Renal cortex interstitium (tissue), 11 donors: Measurements from ENCODE around the gene SYNE3. TPM values are rescaled to one million over a fixed set of nuclear protein-coding genes. Genes with fewer than 3 reads are reported as not detected.

ENCODE experiments used
- DNase-seq, 11 donors: peaks; one replicate each; pipeline ENCODE4 v3.0.0-alpha.2; 2013; ENCODE audit warnings: low read depth in 9 of 11, low spot score in 4 of 11; ENCODE audit errors: extremely low read depth in 1 of 11
- polyA plus RNA-seq, 3 donors: library from polyadenylated mRNA; unstranded; fragments of 120-200 nt; gene quantifications; one replicate each; pipeline ENCODE4 v1.2.1, GENCODE V29; 2013; ENCODE audit not compliant: insufficient read length in 3 of 3

SYNE3 gene
- polyA plus RNA-seq, 3 donors, result 1.9 to 2.2 (median 2.1) TPM

DNA sequence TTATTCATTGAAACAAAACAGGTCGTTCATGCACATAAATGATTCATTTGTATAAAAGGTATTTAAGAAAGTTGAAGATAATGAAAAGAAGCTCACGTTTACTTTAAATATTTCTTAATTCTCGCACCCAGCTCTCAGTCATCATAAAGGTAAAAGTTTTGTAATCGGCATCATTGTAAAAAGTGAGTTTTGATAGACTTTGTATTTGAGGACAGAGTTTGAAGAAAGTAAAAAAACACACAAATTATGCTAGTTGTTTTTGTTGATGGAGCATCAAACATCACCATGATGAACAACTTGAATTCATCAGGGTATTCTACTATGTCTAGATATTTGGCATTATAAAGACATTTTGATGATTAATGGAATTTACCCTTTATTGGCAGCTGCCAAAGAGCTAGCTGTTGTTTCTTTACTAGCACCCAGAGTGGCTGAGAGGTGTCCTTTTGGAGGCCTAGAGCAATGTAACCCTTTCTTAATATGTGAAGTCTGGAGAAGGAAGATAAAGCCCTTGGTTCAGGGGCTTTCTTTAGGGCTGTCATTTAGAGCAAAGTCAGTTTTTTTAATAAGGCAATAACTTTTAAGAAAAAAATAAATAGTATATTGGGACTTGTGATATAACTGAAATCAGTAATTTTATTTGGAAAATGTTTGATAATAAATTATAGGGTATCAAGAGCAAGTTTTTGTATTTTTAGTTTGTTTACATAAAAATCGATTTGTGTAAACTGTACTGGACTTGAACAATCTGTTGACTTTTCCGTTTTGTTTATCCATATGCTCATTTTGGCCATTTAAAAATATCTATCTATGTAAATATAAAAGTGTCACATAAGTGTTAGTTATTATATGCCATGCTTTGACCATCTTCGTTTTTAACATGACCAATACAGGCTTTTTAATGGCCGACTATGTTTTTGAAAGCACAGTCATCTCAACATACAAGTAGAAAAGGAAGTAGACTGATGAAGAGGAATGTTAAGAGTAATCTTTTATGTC is 25.8 kb upstream of the SYNE3 start:
- no peak for DNase-seq

DNA sequence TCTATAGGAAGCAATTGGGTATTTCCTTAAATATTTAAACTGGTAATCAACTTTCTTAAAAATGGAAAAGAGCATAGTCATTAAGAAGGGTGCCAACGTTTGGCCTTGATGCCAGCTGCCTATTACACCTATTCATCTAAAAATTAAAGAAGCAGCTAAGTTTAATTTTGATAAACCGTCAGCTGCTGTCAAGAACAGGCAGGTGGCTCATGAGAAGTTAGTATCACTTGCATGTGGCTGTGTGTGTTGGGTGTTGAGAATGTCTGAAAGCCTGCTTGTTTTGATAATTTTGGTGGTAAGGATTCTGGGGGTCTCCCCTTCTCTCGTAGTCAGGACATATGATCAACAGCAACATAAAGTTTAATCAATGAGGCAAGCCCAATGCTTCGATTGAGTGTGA is 24.9 kb upstream of the SYNE3 start:
- DNase-seq, result no peak

DNA sequence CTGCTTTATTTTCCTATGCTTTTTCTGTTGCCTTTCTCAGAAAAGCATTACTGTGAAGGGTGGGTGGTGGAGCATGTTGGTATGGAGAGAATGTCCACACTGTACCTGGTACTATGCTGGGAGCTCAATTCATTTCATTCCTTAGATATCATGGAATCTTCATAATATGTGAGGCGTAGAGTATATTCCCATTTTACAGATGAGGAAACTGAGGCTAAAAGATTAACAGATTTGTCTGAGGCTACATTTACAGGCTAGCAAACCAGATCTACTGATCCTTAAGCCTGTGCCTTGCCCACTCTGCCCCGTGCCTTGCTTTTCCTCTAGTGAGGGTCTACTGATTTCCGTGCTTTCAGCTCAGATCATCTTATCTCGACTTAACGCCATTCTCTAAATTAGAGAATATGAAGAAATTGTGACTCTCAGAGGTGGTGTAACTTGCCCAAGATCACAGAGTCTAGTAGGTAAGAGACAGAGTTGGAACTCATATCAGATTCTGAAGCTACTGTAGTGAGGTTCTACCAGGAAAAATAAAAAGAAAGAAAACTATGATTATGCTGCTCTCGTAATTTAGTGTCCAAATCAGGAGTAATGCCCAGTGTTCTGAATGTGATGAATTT is 23.9 kb upstream of the SYNE3 start:
- DNase-seq, result no peak

DNA sequence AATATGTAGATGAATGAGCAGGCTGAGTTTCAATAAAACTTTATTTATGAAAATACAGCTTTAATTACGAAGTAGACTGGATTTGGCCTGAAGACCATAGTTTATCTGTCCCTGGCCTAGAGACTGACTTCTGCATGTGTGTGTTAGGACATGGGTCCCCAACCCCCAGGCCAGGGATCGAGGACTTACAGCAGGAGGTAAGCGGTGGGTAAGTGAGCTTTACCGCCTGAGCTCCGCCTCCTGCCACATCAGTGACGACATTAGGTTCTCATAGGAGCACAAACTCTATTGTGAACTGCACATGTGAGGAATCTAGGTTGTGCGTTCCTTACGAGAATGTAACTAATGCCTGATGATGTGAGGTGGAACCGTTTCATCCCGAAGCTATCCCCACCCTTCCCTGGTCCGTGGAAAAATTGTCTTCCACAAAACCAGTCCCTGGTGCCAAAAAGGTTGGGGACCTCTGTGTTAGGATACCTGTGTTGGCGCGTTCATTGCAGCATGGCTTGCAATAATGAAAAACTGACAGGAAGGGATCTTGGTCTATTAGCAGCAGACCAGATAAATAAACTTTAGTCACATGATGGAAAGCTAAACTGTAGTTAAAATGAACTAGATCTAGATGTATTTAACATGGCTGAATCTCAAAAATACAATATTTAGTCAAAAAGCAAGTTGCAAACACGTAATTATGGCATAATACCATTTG is 22.5 kb upstream of the SYNE3 start:
- no peak for DNase-seq

DNA sequence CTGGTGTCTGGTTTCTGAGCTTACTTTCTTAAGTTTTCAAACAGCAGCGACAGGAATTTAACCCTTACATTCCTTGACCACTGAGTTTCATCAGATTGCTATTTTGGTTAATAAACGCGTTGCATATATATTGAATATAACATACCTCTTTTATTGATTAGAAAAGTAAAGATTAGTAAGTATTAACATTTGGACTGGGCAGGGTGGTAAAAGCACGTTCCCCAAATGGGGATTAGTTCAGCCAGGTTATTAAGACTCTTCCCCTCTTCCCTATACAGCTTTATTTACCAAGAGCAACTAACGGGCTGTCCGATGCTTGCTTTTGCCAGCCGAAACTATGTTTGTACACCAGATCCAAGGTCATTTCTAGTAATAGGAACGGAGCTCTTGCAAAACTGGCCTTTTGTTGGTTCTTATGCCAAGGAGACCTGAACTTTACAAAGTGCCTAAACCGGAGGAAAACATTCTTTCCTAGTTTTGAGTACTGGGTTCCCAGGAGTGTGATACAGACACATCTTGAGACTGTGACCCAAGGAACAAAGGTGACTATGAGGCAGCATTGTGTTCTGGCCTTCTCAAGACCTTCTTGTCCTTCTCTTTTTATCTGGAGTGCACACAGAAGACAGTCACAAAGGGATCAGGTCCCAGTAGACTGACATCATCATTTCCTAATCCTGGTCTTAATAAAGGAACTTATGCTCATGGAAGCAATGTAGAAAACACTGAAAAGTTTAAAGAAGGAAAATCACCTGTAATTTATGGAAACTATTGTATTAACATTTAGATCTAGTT is 21.0 kb upstream of the SYNE3 start:
- DNase-seq, result no peak

DNA sequence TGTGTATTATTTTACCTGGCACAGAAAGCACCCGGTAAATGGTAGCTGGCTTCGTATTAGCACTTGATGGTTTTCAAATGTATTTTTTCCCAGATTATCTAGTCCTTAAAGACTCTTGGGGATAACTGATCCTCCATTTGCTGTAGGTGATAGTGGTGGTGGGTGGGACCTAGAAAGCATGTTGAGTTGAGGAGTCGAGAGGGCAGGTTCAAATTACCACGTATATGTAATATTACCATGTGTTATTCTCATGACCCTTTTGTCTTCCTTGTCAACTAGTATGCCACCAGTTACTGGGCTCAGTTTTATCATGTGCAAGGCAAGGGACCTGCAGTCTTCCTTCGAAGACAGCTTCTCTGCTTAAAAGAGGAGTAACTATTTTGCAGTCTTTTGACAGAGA is 20.2 kb upstream of the SYNE3 start:
- DNase-seq, result no peak

DNA sequence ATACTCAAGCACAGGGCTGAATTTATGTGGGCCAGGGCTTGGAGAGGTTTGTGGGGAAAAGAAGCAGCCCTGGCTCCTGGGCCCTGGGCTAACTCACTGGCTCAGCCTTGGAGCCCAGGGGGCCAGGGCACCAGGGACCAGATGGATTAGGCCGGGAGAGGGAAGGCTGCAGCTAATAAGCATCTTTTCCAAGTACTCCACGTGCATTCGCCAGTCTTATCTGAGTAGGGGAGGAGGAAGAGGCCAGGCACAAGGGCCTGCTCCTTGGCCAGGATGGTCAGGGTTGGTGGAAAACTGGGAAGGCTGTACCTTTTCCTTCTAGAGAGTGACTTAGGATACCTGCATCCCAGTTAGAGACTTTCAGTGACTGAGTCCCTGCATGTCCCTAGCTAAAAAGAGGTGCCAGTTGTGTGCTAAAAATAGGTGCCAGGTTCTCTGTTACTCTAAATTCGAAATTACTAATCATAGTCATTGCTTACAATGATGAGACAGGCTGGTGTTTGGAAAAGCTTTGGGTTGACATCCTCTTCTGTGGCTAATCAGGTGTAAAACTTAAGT is 19.7 kb upstream of the SYNE3 start:
- no peak for DNase-seq

DNA sequence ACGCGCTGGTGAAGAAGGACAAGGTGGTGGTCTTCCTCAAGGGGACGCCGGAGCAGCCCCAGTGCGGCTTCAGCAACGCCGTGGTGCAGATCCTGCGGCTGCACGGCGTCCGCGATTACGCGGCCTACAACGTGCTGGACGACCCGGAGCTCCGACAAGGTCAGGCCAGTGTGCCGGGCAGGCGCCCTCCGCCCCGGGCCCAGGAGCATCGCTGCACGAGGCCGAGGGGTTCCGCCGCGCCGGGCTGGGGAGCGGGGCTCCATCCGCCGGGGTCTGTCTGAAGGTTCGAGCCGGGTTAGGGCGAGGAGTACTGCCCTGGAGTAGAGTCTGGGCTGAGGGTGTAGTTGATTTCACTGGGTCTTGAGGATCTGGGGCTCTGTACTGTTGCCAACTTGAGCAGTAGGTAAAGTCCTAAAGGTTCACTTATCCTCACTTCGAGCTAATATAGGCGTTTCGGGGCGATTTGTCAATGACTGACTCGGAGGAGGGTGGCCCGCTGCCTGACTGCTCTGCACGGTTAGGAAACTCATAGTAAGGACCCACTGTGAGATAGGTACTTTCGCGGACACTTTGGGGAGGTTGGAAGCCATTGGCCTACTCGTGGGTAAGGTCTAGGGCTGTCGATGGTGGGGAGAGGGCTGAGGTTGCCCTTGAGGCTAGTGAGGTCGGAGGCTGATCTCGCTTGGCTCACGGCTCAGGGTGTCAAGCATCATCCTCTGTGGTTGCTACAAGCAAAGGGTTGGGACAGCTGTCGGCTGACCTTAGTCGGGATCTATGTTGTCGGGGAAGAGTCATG is 19.0 kb upstream of the SYNE3 start:
- no peak for DNase-seq

DNA sequence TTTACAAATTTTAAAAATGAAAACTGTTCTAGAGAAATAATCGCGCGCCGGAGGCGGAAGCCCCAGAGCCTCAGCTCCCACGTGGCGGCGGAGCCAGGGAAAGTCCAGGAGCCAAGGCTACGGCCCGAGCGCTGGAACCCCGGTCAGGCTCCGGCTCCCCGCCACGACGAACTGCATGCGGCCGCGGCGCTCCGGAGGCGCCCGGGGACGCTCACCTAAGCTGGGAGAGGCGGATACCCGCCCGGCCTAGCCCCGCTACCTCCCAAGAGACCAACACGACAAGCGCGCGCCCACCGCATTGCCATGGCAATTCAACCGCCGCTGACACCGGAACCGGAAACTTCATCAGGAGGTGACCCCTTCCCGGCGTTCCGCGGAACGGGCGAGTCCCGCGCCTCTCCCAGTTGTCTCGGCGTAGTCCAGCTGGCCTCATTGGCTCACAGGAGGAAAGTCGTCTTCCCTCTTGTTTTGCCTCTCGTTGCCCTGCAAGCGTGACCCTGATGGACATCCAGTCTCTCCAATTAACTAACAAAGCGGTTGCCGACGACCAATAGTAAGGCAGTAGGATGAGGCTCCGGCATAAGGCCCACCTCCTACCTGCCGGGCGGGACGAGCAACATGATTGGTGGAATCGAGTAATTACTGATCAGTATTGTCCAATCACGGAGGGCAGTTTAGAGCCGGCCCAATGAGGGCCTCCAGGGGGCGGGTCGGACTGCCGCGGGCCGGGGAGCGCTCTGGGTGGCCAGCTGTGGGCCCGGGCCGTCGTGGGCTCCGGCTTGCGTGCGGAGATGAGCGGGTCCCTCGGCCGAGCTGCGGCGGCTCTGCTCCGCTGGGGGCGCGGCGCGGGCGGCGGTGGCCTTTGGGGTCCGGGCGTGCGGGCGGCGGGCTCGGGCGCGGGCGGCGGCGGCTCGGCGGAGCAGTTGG is 18.1 kb upstream of the SYNE3 start, which contains the start of gene GLRX5:
Gene GLRX5 (plus strand): TSS at position 752 of the 927 bp plus-strand sequence. CDS start 40 bp downstream, at position 792.
- peak; percentile 99 to 100 (median 100) for DNase-seq

DNA sequence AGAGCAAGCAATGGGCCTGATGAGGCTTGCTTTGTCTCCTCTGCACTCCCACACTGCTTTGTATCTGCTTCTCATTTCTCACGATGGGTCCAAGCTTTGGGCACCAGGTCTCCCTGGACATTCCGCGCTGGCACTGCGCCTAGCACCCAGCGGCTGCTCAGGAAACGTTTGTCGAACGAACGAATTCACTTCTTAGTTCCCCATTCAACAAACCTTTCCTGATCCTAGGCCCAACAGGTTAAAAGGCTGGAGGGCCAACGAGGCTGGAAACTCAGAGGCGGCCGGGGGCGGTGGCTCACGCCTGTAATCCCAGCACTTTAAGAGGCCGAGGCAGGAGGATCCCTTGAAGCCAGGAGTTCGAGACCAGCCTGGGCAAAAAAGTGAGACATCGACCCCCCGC is 17.4 kb upstream of the SYNE3 start:
- no peak for DNase-seq

DNA sequence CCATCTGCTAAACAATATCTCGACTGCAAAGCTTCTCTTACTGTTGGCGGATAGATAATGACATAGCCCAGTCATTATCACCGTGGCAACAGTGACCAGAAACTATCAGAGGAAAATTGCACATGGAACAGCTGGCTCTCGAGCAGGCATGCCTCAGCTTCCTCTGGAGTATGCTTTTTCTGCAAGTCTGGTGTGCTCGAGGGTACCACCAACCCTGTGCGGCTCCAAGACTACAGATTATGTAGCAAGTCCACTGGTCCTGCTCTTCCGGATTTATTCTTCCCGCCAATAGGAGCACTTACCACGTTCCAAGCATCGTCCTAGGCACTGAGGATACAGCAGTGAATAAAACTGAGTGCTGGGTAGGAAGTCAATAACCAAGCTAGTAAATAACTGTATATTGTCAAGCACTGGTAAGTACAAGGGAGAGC is 17.0 kb upstream of the SYNE3 start:
- no peak for DNase-seq

DNA sequence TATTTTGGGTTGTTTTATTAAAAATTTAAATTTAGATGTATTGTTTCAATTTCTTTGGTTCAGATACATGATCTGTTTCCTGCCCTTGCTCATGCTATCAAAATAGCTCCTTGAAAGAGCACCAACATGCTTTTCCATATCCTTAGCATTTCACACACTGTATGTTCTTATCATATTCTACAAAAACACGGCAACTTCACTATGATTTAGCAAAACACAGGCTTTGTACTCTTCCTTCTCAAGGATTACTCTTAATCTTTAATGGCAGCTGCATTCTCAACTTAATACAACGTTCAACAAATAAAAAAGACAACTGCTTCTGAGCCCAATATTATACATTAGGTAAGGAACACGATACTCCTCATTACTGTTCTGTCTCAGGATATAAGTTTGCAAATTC is 15.5 kb upstream of the SYNE3 start:
- DNase-seq, result no peak

DNA sequence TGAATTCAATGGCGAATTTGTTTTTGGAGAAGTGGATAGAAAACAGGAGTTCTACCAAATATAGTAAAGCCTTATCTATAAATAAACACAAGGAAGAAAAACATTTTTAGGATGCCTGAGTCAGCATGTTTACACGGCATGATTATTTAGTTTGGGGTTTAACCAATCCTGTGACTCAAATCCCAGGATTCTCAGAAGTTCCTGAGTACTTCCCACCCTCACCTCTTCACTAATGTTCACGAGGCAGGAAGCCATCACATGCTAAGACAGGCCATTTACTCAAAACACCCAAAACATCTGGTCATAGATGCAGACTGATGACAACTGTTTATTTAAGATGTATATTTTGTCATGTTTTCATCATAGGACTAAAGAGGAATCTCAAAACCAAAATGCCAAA is 15.0 kb upstream of the SYNE3 start:
- DNase-seq, result no peak

DNA sequence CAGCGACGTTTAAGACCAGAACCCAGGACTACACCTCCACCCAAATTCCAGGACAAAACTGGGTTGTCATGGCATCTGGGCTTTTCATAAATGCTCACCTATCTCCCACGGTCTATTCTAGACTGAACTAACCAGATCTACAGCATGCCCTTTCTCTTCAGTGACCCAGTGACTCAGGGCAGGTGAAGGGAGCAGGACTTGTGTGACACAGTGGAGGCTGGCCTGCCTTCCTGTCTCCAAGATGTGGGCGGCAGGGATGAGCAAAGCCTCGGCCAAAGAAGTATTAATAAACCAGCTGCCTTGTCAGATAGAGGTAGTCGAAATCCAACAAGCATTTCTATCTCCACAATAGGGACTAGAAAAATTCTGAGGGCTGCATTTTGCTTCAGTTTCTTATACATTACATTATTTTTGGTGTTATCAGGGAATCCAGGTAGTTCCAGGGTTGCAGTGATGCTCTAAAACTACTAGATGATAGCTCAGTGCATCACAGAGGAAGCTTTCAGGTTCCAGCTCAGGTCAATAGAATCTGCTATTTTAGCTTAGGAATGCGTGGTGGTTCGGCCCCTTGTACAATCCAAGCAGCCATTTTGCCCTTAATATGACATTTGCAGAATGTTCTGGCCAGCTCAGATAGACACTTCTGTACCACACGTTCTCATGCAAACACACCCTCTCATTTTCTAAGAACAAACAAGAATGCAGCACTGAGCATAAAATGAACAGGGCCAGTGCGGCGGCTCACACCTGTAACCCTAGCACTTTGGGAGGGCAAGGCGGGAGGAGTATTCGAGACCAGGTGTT is 14.2 kb upstream of the SYNE3 start:
- DNase-seq, result no peak

DNA sequence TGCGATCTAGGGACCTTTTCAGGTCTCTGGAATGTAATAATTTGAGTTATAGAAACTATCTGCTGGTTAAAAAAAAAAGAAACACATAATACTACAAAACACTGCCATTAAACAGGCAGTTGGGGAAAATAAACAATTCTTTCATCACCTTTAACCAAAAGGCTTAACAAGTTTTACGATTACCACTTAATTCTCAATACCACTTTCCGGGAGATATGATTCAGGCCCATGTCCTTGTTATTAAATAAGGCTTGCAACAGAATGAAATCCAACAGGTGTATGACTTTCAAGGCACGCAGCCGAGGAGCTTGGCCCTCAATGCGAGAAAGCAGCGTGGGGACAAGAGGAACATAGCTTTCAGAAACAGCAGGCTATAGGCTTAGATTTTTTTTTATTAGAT is 12.8 kb upstream of the SYNE3 start:
- no peak for DNase-seq

DNA sequence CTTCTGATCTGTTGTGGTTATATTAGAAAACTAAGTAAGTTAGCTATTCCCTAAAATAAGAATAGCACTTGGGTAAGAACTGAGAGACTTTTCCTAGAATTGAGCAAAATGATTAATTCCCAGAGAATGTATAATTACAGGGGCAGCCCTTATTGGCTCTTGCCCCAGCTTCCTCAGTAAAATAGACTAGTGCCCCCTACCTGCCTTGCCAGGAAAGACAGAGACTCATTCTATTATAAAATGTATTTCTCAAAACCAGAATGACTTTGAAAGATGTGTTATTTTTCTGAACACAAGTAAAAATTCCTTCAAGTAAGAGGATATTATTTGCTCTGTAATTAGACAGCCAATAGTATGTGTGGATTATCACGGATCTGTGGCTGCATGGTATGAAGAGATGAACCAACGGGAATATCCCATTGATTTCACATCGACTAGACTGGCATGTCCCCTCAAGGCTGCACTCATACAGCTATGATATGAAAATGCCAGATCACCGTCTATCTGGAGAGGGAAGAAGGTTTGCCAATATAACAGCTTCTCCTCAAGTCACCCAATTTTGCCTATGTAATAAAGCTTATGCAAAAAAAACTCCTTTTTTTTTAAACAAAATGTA is 11.0 kb upstream of the SYNE3 start:
- no peak for DNase-seq
